Gastrocnemius medialis (tissue), 4 donors: ENCODE data around the gene SKIC2.

Source experiments
- CTCF ChIP-seq, 5 experiments: fragments of 450-650 bp in 3 of 5; fragments of 200-600 bp in 2 of 5; sonication (generic) in 2 of 5; IDR thresholded peaks in 4 of 5; conservative IDR thresholded peaks in 1 of 5; 1 replicate in 4 of 5; 2 replicates in 1 of 5; pipeline ENCODE4 v1.5.1; 2016 to 2019; ENCODE audit warnings: antibody characterized with exemption in 5 of 5, mild to moderate bottlenecking in 3 of 5, moderate library complexity in 3 of 5
- POLR2A ChIP-seq, 2 donors: fragments of 450-650 bp; IDR thresholded peaks; one replicate each; pipeline ENCODE4 v1.6.1; 2017; ENCODE audit warnings: antibody characterized with exemption in 2 of 2, mild to moderate bottlenecking in 2 of 2, moderate library complexity in 2 of 2

DNA sequence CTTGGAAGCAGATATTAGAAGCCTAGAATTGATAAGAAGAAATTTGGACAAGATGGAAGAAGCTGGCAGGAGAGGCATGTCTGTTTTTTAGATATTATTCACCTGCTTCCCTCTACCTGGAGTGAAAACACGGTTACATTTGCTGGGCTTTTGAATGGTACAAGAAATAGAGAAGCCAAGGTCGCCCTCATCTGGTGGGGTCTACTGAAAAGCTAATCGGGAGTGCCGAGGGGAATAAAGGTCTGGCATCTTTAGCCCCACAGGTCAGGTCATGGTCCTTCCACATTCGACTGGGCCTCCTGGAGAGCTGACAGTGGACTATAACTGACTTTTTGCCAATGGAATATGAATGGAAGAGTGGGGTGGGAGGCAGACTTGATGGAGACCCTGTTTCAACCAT lies 36.0 kb upstream of the SKIC2 start:
- no peak for TF ChIP-seq CTCF (IDR thresholded peaks at IDR 0.05 in 4 of 5, conservative IDR thresholded peaks at IDR 0.05 in 1 of 5)
- TF ChIP-seq POLR2A (IDR thresholded peaks at IDR 0.05) = no peak
